Adrenal gland (tissue), 12 donors: ENCODE measurements around the gene SNED1. TPM values are rescaled to one million over a fixed set of nuclear protein-coding genes. Genes with fewer than 3 reads are reported as not detected.

ENCODE experiments used
- DNase-seq, 7 donors: peaks; one replicate each; pipeline ENCODE4 v3.0.0-alpha.2; 2019 to 2020
- H3K27ac ChIP-seq, 5 donors: fragments of 200-600 bp; sonication (generic) in 4 of 5; 1 replicate in 3 of 5; 2 replicates in 2 of 5; pipeline versions ENCODE4 v1.5.1 to v1.8.0; 2016 to 2020; ENCODE audit warnings: mild to moderate bottlenecking in 1 of 5
- H3K27me3 ChIP-seq: fragments of 200-600 bp; 2 replicates; pipeline ENCODE4 v1.8.0; 2021
- H3K36me3 ChIP-seq, 2 donors: fragments of 200-600 bp; replicated peaks in 1 of 2; 1 replicate in 1 of 2; 2 replicates in 1 of 2; pipeline versions ENCODE4 v1.5.1 to v1.8.0; 2018 to 2022
- H3K4me1 ChIP-seq, 2 donors: fragments of 200-600 bp; replicated peaks in 1 of 2; 1 replicate in 1 of 2; 2 replicates in 1 of 2; pipeline versions ENCODE4 v1.5.1 to v1.8.0; 2018 to 2021
- H3K4me3 ChIP-seq, 4 donors: fragments of 200-600 bp; sonication (generic) in 3 of 4; one replicate each; pipeline ENCODE4 v1.5.1; 2016 to 2018
- H3K9me3 ChIP-seq, 3 donors: fragments of 200-600 bp; sonication (generic) in 1 of 3; replicated peaks in 1 of 3; 1 replicate in 2 of 3; 2 replicates in 1 of 3; pipeline versions ENCODE4 v1.5.1 to v1.8.0; 2016 to 2021
- CTCF ChIP-seq, 6 experiments: fragments of 450-650 bp in 4 of 6; fragments of 200-600 bp in 2 of 6; sonication (generic) in 1 of 6; IDR thresholded peaks; 1 replicate in 5 of 6; 2 replicates in 1 of 6; pipeline versions ENCODE4 v1.5.1 to v1.8.0; 2016 to 2021; ENCODE audit warnings: antibody characterized with exemption in 6 of 6, mild to moderate bottlenecking in 2 of 6, moderate library complexity in 1 of 6
- POLR2A ChIP-seq, 2 donors: fragments of 450-650 bp; IDR thresholded peaks; one replicate each; pipeline ENCODE4 v1.6.1; 2017; ENCODE audit warnings: antibody characterized with exemption in 2 of 2, mild to moderate bottlenecking in 2 of 2, moderate library complexity in 1 of 2
- WGBS, 4 donors: extraction: QIAGEN DNeasy Blood & Tissue Kit in 2 of 4; methylation state at CpG; one replicate each; pipeline versions ENCODE4 v1.1.5 to v1.1.7; 2013 to 2017; 5-methylcytosine and 5-hydroxymethylcytosine counted together
- intact Hi-C, 2 donors: fragments of 100-400 bp; cut with DNase I; formaldehyde crosslinking; loops; one replicate each; pipeline versions ENCODE4 v1.14.1 to v1.15.0; 2022 to 2023
- polyA plus RNA-seq, 3 donors: library from polyadenylated mRNA; stranded (reverse); fragments of 200-250 nt in 2 of 3; fragments of 350-450 nt in 1 of 3; fragmentation: Illumina TruSeq in 1 of 3; extraction: RNeasy Lipid Tissue Mini Kit (QIAGEN cat#74804) in 1 of 3; gene quantifications; one replicate each; pipeline ENCODE4 v1.2.3, GENCODE V29; 2013 to 2014
- total RNA-seq, 9 donors: library from RNA; depleted of rRNA in 4 of 9; stranded (reverse); fragments of >200 nt in 4 of 9; fragments of 120-200 nt in 1 of 9; fragmentation: NEBNext Ultra II Directional in 1 of 9; extraction: Animal tissue kit (Norgen Biotek cat#: 25700) in 1 of 9; gene quantifications; one replicate each; pipeline versions ENCODE4 v1.1.0 to v1.2.4, GENCODE V29; 2013 to 2023
- donor health status: healthy with polysubstance abuse.
- donor health status: Bipolar disorder and iron deficiency.
- donor health status: DM: yes; HTN: yes; CAD: no.
- donor health status: DM: no; HTN: no; CAD: no.
- donor health status: DM: no; HTN: no; CAD: no.
- donor health status: DM: yes; HTN: yes; CAD: no.

SNED1 gene
- total and polyA plus RNA-seq, 12 donors = 3.1 to 59.5 (median 22.9) TPM

- intact Hi-C loops = no loop called here
- peak in 1 of 7 donors; percentile 7 for DNase-seq
- Histone ChIP-seq H3K27ac (no peak overlapping the region), H3K9me3 (no peaks in the 10 kb centered on the region), H3K36me3 (no peaks in the 10 kb centered on the region), H3K4me1 (no peaks in the 10 kb centered on the region), H3K27me3 (no peaks in the 10 kb centered on the region), H3K4me3 (no peak overlapping the region)
- WGBS, 4 donors = 90 to 97% (median 91%) methylated on average over 9 to 13 of the region's 13 CpGs
- no peak for TF ChIP-seq POLR2A (IDR thresholded peaks at IDR 0.05)
- TF ChIP-seq CTCF (IDR thresholded peaks at IDR 0.05) = no peak
These were observed 127.2 kb downstream of the SNED1 start for GRCh38 chr2:241125626-241126025.

GRCh38 chr2:241126201-241126611 is 127.8 kb downstream of the SNED1 start:
- intact Hi-C loops = no loop called here
- WGBS, 4 donors = 80 to 82% (median 81%) methylated on average over 10 to 21 of the region's 21 CpGs
- TF ChIP-seq POLR2A (IDR thresholded peaks at IDR 0.05) (no peak), CTCF (IDR thresholded peaks at IDR 0.05) (no peak)
- no peak overlapping the region for H3K4me3 ChIP-seq
- H3K27me3 ChIP-seq = no peaks in the 10 kb centered on the region
- H3K27ac ChIP-seq = no peak overlapping the region
- H3K4me1 ChIP-seq = no peaks in the 10 kb centered on the region
- DNase-seq = peak in 3 of 7 donors; percentile 6 to 64 (median 11)
- no peaks in the 10 kb centered on the region for H3K9me3 ChIP-seq
- no peaks in the 10 kb centered on the region for H3K36me3 ChIP-seq

- Histone ChIP-seq H3K27ac (no peak overlapping the region), H3K4me3 (no peak overlapping the region), H3K4me1 (no peaks in the 10 kb centered on the region), H3K9me3 (no peaks in the 10 kb centered on the region), H3K27me3 (no peaks in the 10 kb centered on the region), H3K36me3 (no peaks in the 10 kb centered on the region)
- intact Hi-C loops = no loop called here
- peak in 1 of 7 donors; percentile 5 for DNase-seq
- TF ChIP-seq CTCF (IDR thresholded peaks at IDR 0.05) (no peak), POLR2A (IDR thresholded peaks at IDR 0.05) (no peak)
- WGBS, 4 donors = 91 to 96% (median 94%) methylated on average over 7 to 18 of the region's 18 CpGs
These were observed 128.4 kb downstream of the SNED1 start for GRCh38 chr2:241126771-241127202.

GRCh38 chr2:241128266-241128665 is 129.8 kb downstream of the SNED1 start:
- no peaks in the 10 kb centered on the region for H3K36me3 ChIP-seq
- TF ChIP-seq CTCF (IDR thresholded peaks at IDR 0.05) (no peak), POLR2A (IDR thresholded peaks at IDR 0.05) (no peak)
- no peaks in the 10 kb centered on the region for H3K27me3 ChIP-seq
- no peaks in the 10 kb centered on the region for H3K9me3 ChIP-seq
- no peak for DNase-seq
- no peaks in the 10 kb centered on the region for H3K4me1 ChIP-seq
- intact Hi-C loops = no loop called here
- H3K27ac ChIP-seq = no peak overlapping the region
- H3K4me3 ChIP-seq = no peak overlapping the region
- WGBS, 4 donors = 94 to 96% (median 94%) methylated on average over 8 of the region's 8 CpGs
